Endothelial cell (in vitro differentiated cells): ENCODE measurements around the gene REXO5. TPM values are rescaled to one million over a fixed set of nuclear protein-coding genes. Genes with fewer than 3 reads are reported as not detected.
A peak's percentile ranks its signal among the peaks of the same experiment; 100 is the strongest.

Experiments used
- DNase-seq: peaks from one replicate; pipeline ENCODE4 v3.0.0; 2021; ENCODE audit warnings: low spot score
- H3K27ac Mint-ChIP-seq: one replicate; pipeline ENCODE4 v1.8.0; 2021; ENCODE audit warnings: mixed read lengths, inconsistent platforms; ENCODE audit not compliant: unreplicated experiment
- H3K27me3 Mint-ChIP-seq: one replicate; pipeline ENCODE4 v1.8.0; 2021; ENCODE audit warnings: mild to moderate bottlenecking, moderate library complexity, mixed read lengths, inconsistent platforms; ENCODE audit not compliant: unreplicated experiment
- H3K36me3 Mint-ChIP-seq: one replicate; pipeline ENCODE4 v1.8.0; 2021; ENCODE audit warnings: mild to moderate bottlenecking, low read depth, mixed read lengths, inconsistent platforms; ENCODE audit not compliant: unreplicated experiment
- H3K4me1 Mint-ChIP-seq: one replicate; pipeline ENCODE4 v1.8.0; 2021; ENCODE audit warnings: mild to moderate bottlenecking, mixed read lengths, inconsistent platforms; ENCODE audit not compliant: unreplicated experiment
- H3K4me3 Mint-ChIP-seq: one replicate; pipeline ENCODE4 v1.8.0; 2021; ENCODE audit warnings: mild to moderate bottlenecking, mixed read lengths, inconsistent platforms; ENCODE audit not compliant: unreplicated experiment
- H3K9me3 Mint-ChIP-seq: one replicate; pipeline ENCODE4 v1.8.0; 2021; ENCODE audit warnings: mixed read lengths, inconsistent platforms; ENCODE audit not compliant: unreplicated experiment
- total RNA-seq: library from RNA; stranded (reverse); fragmentation: NEBNext Ultra II Directional; extraction: Animal tissue kit (Norgen Biotek cat#: 25700); gene quantifications from one replicate; pipeline ENCODE4 v1.2.1, GENCODE V29; 2021; ENCODE audit not compliant: unreplicated experiment
- TF ChIP-seq, protein P1 (sequence below): fragments of 200-600 bp; sonication (generic); IDR thresholded peaks from one replicate; pipeline ENCODE4 v1.5.0; 2021; ENCODE audit warnings: antibody characterized with exemption; ENCODE audit not compliant: unreplicated experiment

Gene REXO5
- total RNA-seq, 1 donor from 2014 or later: 2.4 TPM

DNA sequence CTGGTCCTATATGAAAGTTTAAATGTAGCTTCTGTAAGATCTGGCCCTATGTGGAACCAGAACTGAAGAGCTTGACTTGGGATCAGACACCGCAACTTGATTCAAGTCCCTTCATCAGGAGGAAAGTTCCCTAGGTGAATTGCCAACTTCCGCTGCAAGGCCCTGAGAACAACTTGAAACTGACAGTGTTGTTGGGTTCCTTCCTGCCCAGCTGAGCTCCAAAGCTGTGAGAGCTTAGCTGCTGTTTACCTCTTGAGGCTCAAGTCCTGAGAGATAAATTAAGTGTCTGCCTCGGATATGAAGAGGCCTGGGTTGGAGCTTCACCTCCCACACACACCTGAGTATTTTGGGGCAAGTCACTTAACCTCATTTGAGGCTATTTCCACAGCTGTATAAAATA lies 44.7 kb downstream of the REXO5 start:
- Mint-ChIP-seq H3K4me1 (peaks cover 38% of the 10 kb centered on the region), H3K27ac (no peak overlapping the region), H3K36me3 (no peaks in the 10 kb centered on the region), H3K27me3 (no peaks in the 10 kb centered on the region), H3K4me3 (no peak overlapping the region), H3K9me3 (no peaks in the 10 kb centered on the region)
- TF ChIP-seq, protein P1, sequence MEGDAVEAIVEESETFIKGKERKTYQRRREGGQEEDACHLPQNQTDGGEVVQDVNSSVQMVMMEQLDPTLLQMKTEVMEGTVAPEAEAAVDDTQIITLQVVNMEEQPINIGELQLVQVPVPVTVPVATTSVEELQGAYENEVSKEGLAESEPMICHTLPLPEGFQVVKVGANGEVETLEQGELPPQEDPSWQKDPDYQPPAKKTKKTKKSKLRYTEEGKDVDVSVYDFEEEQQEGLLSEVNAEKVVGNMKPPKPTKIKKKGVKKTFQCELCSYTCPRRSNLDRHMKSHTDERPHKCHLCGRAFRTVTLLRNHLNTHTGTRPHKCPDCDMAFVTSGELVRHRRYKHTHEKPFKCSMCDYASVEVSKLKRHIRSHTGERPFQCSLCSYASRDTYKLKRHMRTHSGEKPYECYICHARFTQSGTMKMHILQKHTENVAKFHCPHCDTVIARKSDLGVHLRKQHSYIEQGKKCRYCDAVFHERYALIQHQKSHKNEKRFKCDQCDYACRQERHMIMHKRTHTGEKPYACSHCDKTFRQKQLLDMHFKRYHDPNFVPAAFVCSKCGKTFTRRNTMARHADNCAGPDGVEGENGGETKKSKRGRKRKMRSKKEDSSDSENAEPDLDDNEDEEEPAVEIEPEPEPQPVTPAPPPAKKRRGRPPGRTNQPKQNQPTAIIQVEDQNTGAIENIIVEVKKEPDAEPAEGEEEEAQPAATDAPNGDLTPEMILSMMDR: no peak
- DNase-seq: no peak

DNA sequence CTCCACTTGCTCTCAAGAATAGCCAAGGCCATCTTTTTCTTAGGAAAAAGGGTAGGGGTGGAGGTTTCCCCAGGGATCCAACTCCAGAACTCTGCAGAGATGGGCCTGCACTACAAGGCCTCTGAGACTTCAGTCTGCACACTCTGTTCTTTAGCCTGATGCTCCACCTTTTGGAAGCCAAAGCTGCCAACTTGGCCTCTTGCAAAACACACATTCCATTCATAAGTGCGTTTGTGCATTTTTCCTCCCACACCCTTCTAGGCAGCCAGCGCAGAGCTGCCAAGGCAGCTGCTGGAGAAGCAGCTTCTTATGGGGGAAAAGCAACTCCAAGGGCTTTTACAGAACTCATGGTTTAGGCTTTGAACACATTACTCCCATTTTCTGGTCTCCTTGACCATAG lies 45.3 kb downstream of the REXO5 start:
- Mint-ChIP-seq H3K27me3 (no peaks in the 10 kb centered on the region), H3K9me3 (no peaks in the 10 kb centered on the region), H3K27ac (no peak overlapping the region), H3K36me3 (no peaks in the 10 kb centered on the region), H3K4me1 (peaks cover 38% of the 10 kb centered on the region), H3K4me3 (no peak overlapping the region)
- TF ChIP-seq, protein P1: no peak
- DNase-seq: no peak

DNA sequence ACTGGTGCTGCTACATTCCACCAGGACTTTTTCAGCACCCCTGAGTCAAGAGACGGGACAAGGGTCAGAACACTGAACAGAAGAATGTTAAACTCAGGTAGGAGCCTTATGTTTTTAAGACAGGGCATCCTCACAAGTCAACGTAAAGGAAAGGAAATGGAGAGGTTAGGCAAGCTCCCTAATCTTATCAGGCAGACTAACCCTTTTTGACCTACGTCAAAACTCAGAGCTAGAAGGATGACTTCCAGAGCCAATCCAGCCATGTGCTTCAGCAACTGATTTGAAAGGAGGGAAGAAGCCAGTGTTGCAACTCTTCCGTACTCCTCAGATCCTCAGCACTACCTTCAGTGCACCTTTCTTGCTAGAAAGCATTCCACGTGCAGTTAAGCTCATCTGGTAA lies 46.8 kb downstream of the REXO5 start:
- no peak overlapping the region for H3K4me3 Mint-ChIP-seq
- H3K36me3 Mint-ChIP-seq: no peaks in the 10 kb centered on the region
- no peaks in the 10 kb centered on the region for H3K9me3 Mint-ChIP-seq
- H3K4me1 Mint-ChIP-seq: peaks cover 38% of the 10 kb centered on the region
- DNase-seq: no peak
- H3K27me3 Mint-ChIP-seq: no peaks in the 10 kb centered on the region
- no peak overlapping the region for H3K27ac Mint-ChIP-seq
- TF ChIP-seq, protein P1: no peak

DNA sequence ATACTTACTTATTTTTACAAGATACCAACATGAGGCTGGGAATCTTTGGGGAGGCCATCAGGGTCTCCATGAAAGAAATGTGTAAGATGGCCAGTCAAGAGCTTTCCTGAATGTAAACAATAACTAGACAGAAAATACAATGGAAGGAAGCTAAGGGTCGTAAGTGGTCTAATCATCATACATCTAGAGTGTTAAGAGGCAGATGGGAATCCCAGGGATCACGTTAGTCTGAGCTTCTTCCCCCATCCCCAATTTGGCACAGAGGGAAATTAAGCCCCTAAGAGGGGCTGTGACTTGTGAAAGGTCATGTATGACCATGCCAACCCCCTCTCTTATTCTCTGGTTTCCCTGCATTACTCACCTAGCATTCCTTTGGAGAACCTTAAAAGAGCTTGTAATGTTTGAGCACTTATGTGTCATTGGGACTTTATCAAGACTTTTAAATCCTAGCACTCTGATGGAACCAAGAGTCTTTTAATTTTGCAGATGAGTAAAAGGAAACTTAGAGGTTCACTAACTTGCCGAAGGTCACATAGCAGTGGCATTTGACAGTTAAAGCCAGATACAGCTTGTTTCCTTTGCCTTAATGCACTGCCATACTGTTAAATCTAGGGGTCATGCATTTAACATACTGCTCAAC lies 47.8 kb downstream of the REXO5 start:
- TF ChIP-seq, protein P1: no peak
- Mint-ChIP-seq H3K4me3 (no peak overlapping the region), H3K27me3 (no peaks in the 10 kb centered on the region), H3K27ac (peak overlapping the region; percentile 17), H3K9me3 (no peaks in the 10 kb centered on the region), H3K36me3 (no peaks in the 10 kb centered on the region), H3K4me1 (peaks cover 40% of the 10 kb centered on the region)
- DNase-seq: no peak

DNA sequence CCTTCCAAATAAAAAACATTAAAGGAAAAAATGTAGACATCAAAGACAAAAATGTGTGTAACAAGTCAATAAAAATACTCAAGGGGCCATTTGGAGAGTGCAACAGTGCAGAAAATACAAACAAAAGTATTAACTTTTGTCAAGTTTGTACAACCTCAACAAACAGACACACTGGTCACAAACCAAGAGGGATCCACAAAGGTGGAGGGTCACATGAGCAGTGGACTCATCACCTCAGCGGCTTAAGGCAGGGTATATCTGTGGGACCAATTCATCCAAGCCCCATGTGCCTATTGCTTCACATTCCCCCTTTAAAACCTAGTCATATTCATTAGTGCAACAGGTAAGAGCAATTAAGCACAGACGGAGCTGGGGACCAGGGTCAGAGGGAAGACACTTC lies 48.6 kb downstream of the REXO5 start:
- TF ChIP-seq, protein P1: no peak
- Mint-ChIP-seq H3K4me1 (peaks cover 44% of the 10 kb centered on the region), H3K27ac (no peak overlapping the region), H3K27me3 (no peaks in the 10 kb centered on the region), H3K36me3 (peaks cover 6% of the 10 kb centered on the region), H3K4me3 (no peak overlapping the region), H3K9me3 (no peaks in the 10 kb centered on the region)
- no peak for DNase-seq
